ENCODE data around the gene RMI2.

Gene RMI2

DNA sequence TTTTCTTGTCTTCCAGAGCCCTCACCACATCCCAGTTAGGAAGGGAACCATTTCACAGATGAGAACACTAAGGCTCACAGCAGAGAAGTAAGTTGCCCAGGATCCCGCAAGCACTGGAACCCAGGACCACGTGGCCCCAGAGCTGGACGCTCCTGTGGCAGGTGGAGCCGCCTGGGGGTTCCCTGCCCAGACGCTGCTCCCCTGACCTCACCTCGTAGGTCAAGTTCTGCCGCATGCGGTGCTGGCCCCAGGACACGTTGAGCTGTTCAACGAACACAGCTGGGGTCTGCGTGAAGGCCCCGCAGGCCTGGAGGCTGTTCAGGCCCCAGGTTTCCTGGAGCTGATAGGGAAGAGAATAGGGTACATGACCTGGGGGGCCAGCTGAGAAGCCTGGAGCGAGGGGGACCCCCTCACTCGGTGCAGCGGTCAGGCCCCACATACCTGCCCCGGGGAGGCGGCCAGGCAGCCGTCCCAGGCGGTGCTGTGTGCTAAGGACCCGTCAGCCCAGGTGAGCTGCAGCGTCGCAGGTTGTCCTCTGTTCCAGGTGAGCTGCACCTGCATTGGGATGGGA is 54.1 kb downstream of the RMI2 start:
- DNase-seq (ENCODE audit: low read depth in 2 of 2) = no peak

GRCh38 chr16:11400076-11400475 is 54.8 kb downstream of the RMI2 start:
- no peak for DNase-seq (ENCODE audit: low read depth in 2 of 2)

All from stimulated activated CD4-positive, alpha-beta T cell treated with anti-CD3 and anti-CD28 coated beads, Interleukin-12 subunit alpha, Interleukin-12 subunit beta, amount 100 ng/mL, for 24 hours (primary cell).